IPS DF 6.9 (cell line): ENCODE measurements around the gene DOP1A.

Experiments used
- DNase-seq: peaks from one replicate; pipeline ENCODE4 v3.0.0-alpha.2; 2013; ENCODE audit warnings: low read depth, low spot score
- H3K27ac ChIP-seq: one replicate; pipeline ENCODE4 v1.5.1; 2013; ENCODE audit warnings: low read length, control low read depth
- H3K27me3 ChIP-seq: 2 replicates; pipeline ENCODE4 v1.6.1; 2013; ENCODE audit warnings: mild to moderate bottlenecking, low read length; ENCODE audit not compliant: control insufficient read depth, insufficient read depth
- H3K36me3 ChIP-seq: 2 replicates; pipeline ENCODE4 v1.6.1; 2013; ENCODE audit warnings: low read length; ENCODE audit not compliant: control insufficient read depth, insufficient read depth
- H3K4me1 ChIP-seq: 2 replicates; pipeline ENCODE4 v1.6.1; 2013; ENCODE audit warnings: low read length; ENCODE audit not compliant: control insufficient read depth, insufficient read depth
- H3K4me3 ChIP-seq: 2 replicates; pipeline ENCODE4 v1.5.1; 2013; ENCODE audit warnings: mild to moderate bottlenecking, low read length
- H3K9me3 ChIP-seq: 2 replicates; pipeline ENCODE4 v1.6.1; 2013; ENCODE audit warnings: low read length, inconsistent platforms; ENCODE audit not compliant: control insufficient read depth, insufficient read depth
- WGBS: extraction: QIAGEN DNeasy Blood & Tissue Kit; methylation state at CpG from one replicate; pipeline ENCODE4 v1.1.7; 2013; ENCODE audit warnings: mixed read lengths, missing lambda C conversion rate; ENCODE audit not compliant: insufficient read length, insufficient coverage; 5-methylcytosine and 5-hydroxymethylcytosine counted together

The DOP1A gene

GRCh38 chr6:83067448-83068439, at the start of gene DOP1A:
Gene DOP1A, plus strand, starts transcription at chr6:83067671. Its CDS starts 29,307 bp downstream, at chr6:83096978.
- Histone ChIP-seq H3K4me1 (no peaks in the 10 kb centered on the region), H3K27ac (no peak within 1 kb of the TSS), H3K4me3 (peak within 1 kb of the TSS; percentile 72; the same call in 1 of the 2 replicates), H3K36me3 (no peaks in the 10 kb centered on the region), H3K9me3 (no peaks in the 10 kb centered on the region), H3K27me3 (no peaks in the 10 kb centered on the region)
- DNase-seq = peak; percentile 81
- WGBS = no CpG with 5 or more reads among the region's 78 CpGs

GRCh38 chr6:83019741-83020140, 47.7 kb upstream of the DOP1A start:
- DNase-seq = no peak
- H3K36me3 ChIP-seq = no peaks in the 10 kb centered on the region; the same call in 1 of the 2 replicates
- no peak overlapping the region for H3K27ac ChIP-seq
- no peaks in the 10 kb centered on the region for H3K4me1 ChIP-seq
- no CpG with 5 or more reads among the region's 4 CpGs for WGBS
- no peaks in the 10 kb centered on the region for H3K27me3 ChIP-seq
- no peak overlapping the region for H3K4me3 ChIP-seq
- H3K9me3 ChIP-seq = no peaks in the 10 kb centered on the region

- H3K4me1 ChIP-seq = no peaks in the 10 kb centered on the region
- H3K4me3 ChIP-seq = no peak overlapping the region
- no peak for DNase-seq
- H3K36me3 ChIP-seq = peaks cover 6% of the 10 kb centered on the region; the same call in 1 of the 2 replicates
- no peak overlapping the region for H3K27ac ChIP-seq
- no peaks in the 10 kb centered on the region for H3K27me3 ChIP-seq
- peaks cover 4% of the 10 kb centered on the region; the same call in 1 of the 2 replicates for H3K9me3 ChIP-seq
- WGBS = no CpG with 5 or more reads among the region's 6 CpGs
Measured at GRCh38 chr6:83031689-83032088, 35.8 kb upstream of the DOP1A start.

- Histone ChIP-seq H3K27me3 (no peaks in the 10 kb centered on the region), H3K9me3 (no peaks in the 10 kb centered on the region), H3K27ac (no peak overlapping the region), H3K4me1 (no peaks in the 10 kb centered on the region), H3K4me3 (no peak overlapping the region), H3K36me3 (no peaks in the 10 kb centered on the region)
- WGBS = no CpG with 5 or more reads among the region's 2 CpGs
- DNase-seq = no peak
Measured at GRCh38 chr6:83038246-83038645, 29.2 kb upstream of the DOP1A start.

- DNase-seq = no peak
- Histone ChIP-seq H3K4me3 (no peak overlapping the region), H3K27ac (no peak overlapping the region), H3K27me3 (no peaks in the 10 kb centered on the region), H3K4me1 (peaks cover 3% of the 10 kb centered on the region; the same call in 1 of the 2 replicates), H3K9me3 (no peaks in the 10 kb centered on the region), H3K36me3 (no peaks in the 10 kb centered on the region)
- no CpG with 5 or more reads among the region's 4 CpGs for WGBS
Measured at GRCh38 chr6:83042467-83043053, 24.9 kb upstream of the DOP1A start.

- no peak for DNase-seq
- Histone ChIP-seq H3K36me3 (no peaks in the 10 kb centered on the region), H3K27ac (no peak overlapping the region), H3K27me3 (no peaks in the 10 kb centered on the region), H3K4me1 (peaks cover 3% of the 10 kb centered on the region; the same call in 1 of the 2 replicates), H3K9me3 (no peaks in the 10 kb centered on the region), H3K4me3 (no peak overlapping the region)
- no CpG with 5 or more reads among the region's 6 CpGs for WGBS
Measured at GRCh38 chr6:83044091-83044768, 23.2 kb upstream of the DOP1A start.

GRCh38 chr6:83047065-83047754, 20.3 kb upstream of the DOP1A start:
- no CpG with 5 or more reads among the region's 7 CpGs for WGBS
- no peaks in the 10 kb centered on the region for H3K27me3 ChIP-seq
- no peaks in the 10 kb centered on the region for H3K9me3 ChIP-seq
- H3K27ac ChIP-seq = no peak overlapping the region
- no peak for DNase-seq
- no peaks in the 10 kb centered on the region for H3K36me3 ChIP-seq
- no peak overlapping the region for H3K4me3 ChIP-seq
- peaks cover 3% of the 10 kb centered on the region; the same call in 1 of the 2 replicates for H3K4me1 ChIP-seq

- DNase-seq = no peak
- peaks cover 3% of the 10 kb centered on the region; the same call in 1 of the 2 replicates for H3K4me1 ChIP-seq
- no peaks in the 10 kb centered on the region for H3K27me3 ChIP-seq
- no CpG with 5 or more reads among the region's 5 CpGs for WGBS
- H3K36me3 ChIP-seq = no peaks in the 10 kb centered on the region; the same call in 1 of the 2 replicates
- H3K27ac ChIP-seq = no peak overlapping the region
- H3K9me3 ChIP-seq = no peaks in the 10 kb centered on the region
- H3K4me3 ChIP-seq = no peak overlapping the region
Measured at GRCh38 chr6:83051377-83052172, 15.9 kb upstream of the DOP1A start.

GRCh38 chr6:83053678-83054077, 13.8 kb upstream of the DOP1A start:
- no CpG with 5 or more reads among the region's 3 CpGs for WGBS
- no peaks in the 10 kb centered on the region for H3K9me3 ChIP-seq
- no peak overlapping the region for H3K27ac ChIP-seq
- H3K27me3 ChIP-seq = no peaks in the 10 kb centered on the region
- no peak overlapping the region for H3K4me3 ChIP-seq
- no peaks in the 10 kb centered on the region for H3K4me1 ChIP-seq
- no peaks in the 10 kb centered on the region; the same call in 1 of the 2 replicates for H3K36me3 ChIP-seq
- DNase-seq = no peak
